Keratinocyte (primary cell): ENCODE results near the gene PHLDA3. TPM values are rescaled to one million over a fixed set of nuclear protein-coding genes. Genes with fewer than 3 reads are reported as not detected.
A peak's percentile ranks its signal among the peaks of the same experiment; 100 is the strongest.

ENCODE experiments used
- DNase-seq: peaks from one replicate; pipeline ENCODE4 v3.0.0-alpha.2; 2011; ENCODE audit warnings: low read depth, missing footprints, low spot score
- FAIRE-seq: peaks from 2 replicates; lab custom pipeline; 2011; peaks lifted over from hg19 to GRCh38; lab: Jason Lieb, UNC
- H2AFZ ChIP-seq: 2 replicates; pipeline ENCODE4 v1.6.0; 2012; ENCODE audit warnings: low read length, control low read depth, inconsistent platforms; ENCODE audit not compliant: control insufficient read depth
- H3K27ac ChIP-seq: 2 replicates; pipeline ENCODE4 v1.5.1; 2011; ENCODE audit warnings: low read length; ENCODE audit not compliant: control insufficient read depth, insufficient read depth
- H3K27me3 ChIP-seq: 3 replicates; pipeline ENCODE4 v1.6.0; 2011; ENCODE audit warnings: low read length; ENCODE audit not compliant: control insufficient read depth, insufficient read depth; ENCODE audit errors: extremely low read depth
- H3K36me3 ChIP-seq, 2 experiments: 2 replicates in 1 of 2; 3 replicates in 1 of 2; pipeline ENCODE4 v1.5.1; 2011; ENCODE audit warnings: low read length in 2 of 2, mild to moderate bottlenecking in 1 of 2; ENCODE audit not compliant: control insufficient read depth in 2 of 2, insufficient read depth in 2 of 2; ENCODE audit errors: extremely low read depth in 1 of 2
- H3K4me1 ChIP-seq: 3 replicates; pipeline ENCODE4 v1.5.1; 2011; ENCODE audit warnings: low read length; ENCODE audit not compliant: control insufficient read depth, insufficient read depth; ENCODE audit errors: extremely low read depth
- H3K4me2 ChIP-seq: 3 replicates; pipeline ENCODE4 v1.6.0; 2011; ENCODE audit warnings: low read depth, low read length; ENCODE audit not compliant: control insufficient read depth, insufficient read depth; ENCODE audit errors: extremely low read depth
- H3K4me3 ChIP-seq, 3 experiments: fragments of 200-600 bp in 1 of 3; sonication (generic) in 1 of 3; 2 replicates in 2 of 3; 3 replicates in 1 of 3; pipeline ENCODE4 v1.5.1; 2011 to 2016; ENCODE audit warnings: low read length in 3 of 3, mild to moderate bottlenecking in 3 of 3, control low read depth in 2 of 3, inconsistent platforms in 1 of 3, low read depth in 1 of 3, mixed read lengths in 1 of 3, mixed run types in 1 of 3, moderate library complexity in 1 of 3; ENCODE audit not compliant: control insufficient read depth in 2 of 3, insufficient read depth in 2 of 3; ENCODE audit errors: extremely low read depth in 1 of 3
- H3K79me2 ChIP-seq: 2 replicates; pipeline ENCODE4 v1.6.0; 2012; ENCODE audit warnings: low read length; ENCODE audit not compliant: control insufficient read depth, insufficient read depth
- H3K9ac ChIP-seq: 3 replicates; pipeline ENCODE4 v1.6.0; 2011; ENCODE audit warnings: low read length; ENCODE audit not compliant: control insufficient read depth, insufficient read depth; ENCODE audit errors: extremely low read depth
- H3K9me1 ChIP-seq: 3 replicates; pipeline ENCODE4 v1.6.0; 2011; ENCODE audit warnings: low read length; ENCODE audit not compliant: control insufficient read depth, insufficient read depth; ENCODE audit errors: extremely low read depth
- H3K9me3 ChIP-seq: 2 replicates; pipeline ENCODE4 v1.5.1; 2012; ENCODE audit warnings: low read depth, low read length; ENCODE audit not compliant: control insufficient read depth
- H4K20me1 ChIP-seq: 3 replicates; pipeline ENCODE4 v1.6.0; 2011; ENCODE audit warnings: low read length; ENCODE audit not compliant: control insufficient read depth, insufficient read depth; ENCODE audit errors: extremely low read depth
- EZH2 ChIP-seq: IDR thresholded peaks from one replicate; pipeline ENCODE4 v1.6.1; 2012; ENCODE audit warnings: inconsistent platforms, mild to moderate bottlenecking, low read length, moderate library complexity
- dilution Hi-C: fragments of 300-500 bp; cut with MboI; formaldehyde crosslinking; loops from one replicate; pipeline ENCODE4 v1.7.0; 2020; ENCODE audit warnings: low sequenced_read_pairs; ENCODE audit not compliant: extremely low pct_ligation_motif_present
- polyA plus RNA-seq, 5 experiments: library from polyadenylated mRNA; depleted of rRNA in 3 of 5; stranded (reverse) in 3 of 5; stranded (forward) in 1 of 5; unstranded in 1 of 5; fragments of >200 nt; gene quantifications; 1 replicate in 1 of 5; 2 replicates in 3 of 5; 3 replicates in 1 of 5; pipeline versions ENCODE4 v1.2.1 to v1.2.3, GENCODE V29; 2011 to 2012; ENCODE audit warnings: missing spikeins in 2 of 5, low read depth in 1 of 5, low replicate concordance in 1 of 5
- TF ChIP-seq, protein P1 (sequence below), 3 experiments: IDR thresholded peaks in 1 of 3; conservative IDR thresholded peaks in 1 of 3; optimal IDR thresholded peaks in 1 of 3; 2 replicates in 2 of 3; 3 replicates in 1 of 3; pipeline versions ENCODE3 to v1.5.1; 2011; ENCODE audit warnings: low read length in 3 of 3, mild to moderate bottlenecking in 3 of 3, moderate library complexity in 2 of 3, control low read depth in 1 of 3, inconsistent platforms in 1 of 3; ENCODE audit not compliant: insufficient read depth in 2 of 3; ENCODE audit errors: extremely low read depth in 1 of 3

PHLDA3 gene
- polyA plus RNA-seq, 1 donor (not counting 4 experiments of a cell fraction or from before 2014, with no cell fraction given) = 48.2 TPM

DNA sequence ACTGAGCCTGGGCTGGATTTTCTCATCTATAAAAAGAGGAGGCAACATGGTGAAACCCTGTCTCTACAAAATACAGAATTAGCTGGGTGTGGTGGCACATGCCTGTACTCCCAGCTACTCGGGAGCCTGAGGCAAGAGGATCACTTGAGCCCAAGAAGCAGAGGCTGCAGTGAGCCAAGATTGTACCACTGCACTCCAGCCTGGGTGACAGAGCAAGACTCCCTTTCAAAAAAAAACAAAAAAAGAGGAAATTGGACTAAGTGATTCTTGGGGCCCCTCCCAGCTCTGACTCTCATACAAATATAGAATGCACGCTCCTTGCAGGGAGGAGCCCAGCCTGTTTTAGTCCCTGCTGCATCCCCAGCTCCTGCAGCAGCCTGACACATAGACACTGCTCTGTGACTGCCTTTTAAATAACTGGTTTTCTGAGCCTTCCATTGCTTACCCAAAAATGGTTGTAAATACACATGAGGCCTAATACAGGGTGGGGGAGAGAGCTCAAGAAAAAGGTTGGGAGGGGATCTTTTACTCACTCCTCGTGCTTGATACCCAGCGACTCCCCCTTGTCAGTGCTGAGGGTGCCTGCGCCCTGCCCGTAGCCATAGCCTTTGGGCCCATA, 20.8 kb upstream of the PHLDA3 start:
- H3K4me2 ChIP-seq = peak overlapping the region; percentile 30
- no peaks in the 10 kb centered on the region for H3K9me3 ChIP-seq
- H4K20me1 ChIP-seq = peaks cover 2% of the 10 kb centered on the region
- H3K4me1 ChIP-seq = peaks cover 26% of the 10 kb centered on the region
- no peak for TF ChIP-seq EZH2
- TF ChIP-seq, protein P1, sequence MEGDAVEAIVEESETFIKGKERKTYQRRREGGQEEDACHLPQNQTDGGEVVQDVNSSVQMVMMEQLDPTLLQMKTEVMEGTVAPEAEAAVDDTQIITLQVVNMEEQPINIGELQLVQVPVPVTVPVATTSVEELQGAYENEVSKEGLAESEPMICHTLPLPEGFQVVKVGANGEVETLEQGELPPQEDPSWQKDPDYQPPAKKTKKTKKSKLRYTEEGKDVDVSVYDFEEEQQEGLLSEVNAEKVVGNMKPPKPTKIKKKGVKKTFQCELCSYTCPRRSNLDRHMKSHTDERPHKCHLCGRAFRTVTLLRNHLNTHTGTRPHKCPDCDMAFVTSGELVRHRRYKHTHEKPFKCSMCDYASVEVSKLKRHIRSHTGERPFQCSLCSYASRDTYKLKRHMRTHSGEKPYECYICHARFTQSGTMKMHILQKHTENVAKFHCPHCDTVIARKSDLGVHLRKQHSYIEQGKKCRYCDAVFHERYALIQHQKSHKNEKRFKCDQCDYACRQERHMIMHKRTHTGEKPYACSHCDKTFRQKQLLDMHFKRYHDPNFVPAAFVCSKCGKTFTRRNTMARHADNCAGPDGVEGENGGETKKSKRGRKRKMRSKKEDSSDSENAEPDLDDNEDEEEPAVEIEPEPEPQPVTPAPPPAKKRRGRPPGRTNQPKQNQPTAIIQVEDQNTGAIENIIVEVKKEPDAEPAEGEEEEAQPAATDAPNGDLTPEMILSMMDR (optimal IDR thresholded peaks at IDR 0.05 in 1 of 3, IDR thresholded peaks at IDR 0.05 in 1 of 3, conservative IDR thresholded peaks at IDR 0.05 in 1 of 3; ENCODE audit: extremely low read depth in 1 of 3, insufficient read depth in 2 of 3, low read length in 3 of 3) = no peak
- peaks cover 34 to 49% of the 10 kb centered on the region in 2 experiments for H3K36me3 ChIP-seq
- H2AFZ ChIP-seq = no peak overlapping the region
- H3K4me3 ChIP-seq = no peak overlapping the region
- DNase-seq (no peak), FAIRE-seq (no peak)
- no peaks in the 10 kb centered on the region for H3K27me3 ChIP-seq
- H3K9me1 ChIP-seq = no peaks in the 10 kb centered on the region
- peak overlapping the region; percentile 32 for H3K27ac ChIP-seq
- dilution Hi-C loops = no loop called here
- H3K79me2 ChIP-seq = peaks cover 6% of the 10 kb centered on the region
- H3K9ac ChIP-seq = no peak overlapping the region

DNA sequence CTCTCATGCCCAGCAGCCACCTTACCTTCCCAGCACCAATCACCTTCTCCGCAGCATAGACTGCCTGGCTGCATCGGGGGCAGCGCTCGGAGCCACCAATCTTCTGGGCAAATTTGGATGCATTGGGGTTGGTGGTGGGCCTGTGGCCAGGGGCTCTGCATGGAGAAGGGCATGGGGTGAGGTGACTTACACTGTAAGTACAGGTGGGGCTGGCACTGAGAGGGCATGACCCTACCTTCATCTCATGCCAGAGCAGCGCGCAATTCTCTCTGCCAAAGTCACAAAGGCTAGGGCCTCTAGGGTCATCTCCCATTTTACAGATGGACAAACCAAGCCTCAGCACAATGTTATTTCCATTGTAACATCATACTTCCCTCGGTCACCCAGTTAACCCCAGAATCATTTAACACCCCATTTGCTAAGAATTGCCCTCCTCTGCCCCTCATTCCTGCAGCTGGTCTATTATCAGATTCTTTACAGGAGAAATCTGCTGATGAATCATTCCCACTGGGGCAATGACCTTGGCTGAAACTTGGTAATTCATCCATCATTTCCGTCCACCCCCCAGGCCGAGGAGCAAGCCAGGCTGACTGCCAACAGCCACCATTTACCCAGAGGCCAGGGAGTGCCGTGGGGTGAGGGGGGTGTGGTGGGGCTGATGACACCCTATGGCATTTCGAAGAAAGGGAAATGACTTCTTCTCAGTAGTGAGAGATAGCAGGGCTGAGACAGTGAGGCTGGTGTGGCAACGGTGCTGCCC, 20.0 kb upstream of the PHLDA3 start:
- Histone ChIP-seq H3K4me1 (peaks cover 23% of the 10 kb centered on the region), H3K9ac (no peak overlapping the region), H2AFZ (no peak overlapping the region), H3K4me3 (peak overlapping the region in 1 of 3 experiments; percentile 17), H3K36me3 (peaks cover 31 to 44% of the 10 kb centered on the region in 2 experiments), H3K9me3 (no peaks in the 10 kb centered on the region), H4K20me1 (peaks cover 2% of the 10 kb centered on the region), H3K4me2 (peak overlapping the region; percentile 30), H3K79me2 (peaks cover 4% of the 10 kb centered on the region), H3K27ac (peak overlapping the region; percentile 32), H3K27me3 (no peaks in the 10 kb centered on the region), H3K9me1 (no peaks in the 10 kb centered on the region)
- FAIRE-seq (peak; percentile 29), DNase-seq (no peak)
- dilution Hi-C loops = no loop called here
- TF ChIP-seq EZH2 = no peak
- TF ChIP-seq, protein P1 (optimal IDR thresholded peaks at IDR 0.05 in 1 of 3, IDR thresholded peaks at IDR 0.05 in 1 of 3, conservative IDR thresholded peaks at IDR 0.05 in 1 of 3; ENCODE audit: extremely low read depth in 1 of 3, insufficient read depth in 2 of 3, low read length in 3 of 3) = no peak
